Small intestine (tissue), 7 donors: ENCODE measurements around the gene AOAH. TPM values are rescaled to one million over a fixed set of nuclear protein-coding genes. Genes with fewer than 3 reads are reported as not detected.

Experiments
- DNase-seq, 2 donors: peaks; one replicate each; pipeline versions ENCODE4 v3.0.0 to v3.0.0-alpha.2; 2013
- FAIRE-seq: peaks from 2 replicates; lab custom pipeline; 2012; peaks lifted over from hg19 to GRCh38; lab: Jason Lieb, UNC
- H3K27ac ChIP-seq, 3 donors: one replicate each; pipeline ENCODE4 v1.5.1; 2013; ENCODE audit warnings: low read length in 2 of 3, mild to moderate bottlenecking in 2 of 3, control low read depth in 1 of 3, inconsistent platforms in 1 of 3, low read depth in 1 of 3, moderate library complexity in 1 of 3
- H3K27me3 ChIP-seq, 3 donors: one replicate each; pipeline ENCODE4 v1.6.1; 2013; ENCODE audit warnings: low read length in 3 of 3, inconsistent platforms in 1 of 3; ENCODE audit not compliant: control insufficient read depth in 3 of 3, insufficient read depth in 3 of 3
- H3K36me3 ChIP-seq, 3 donors: one replicate each; pipeline ENCODE4 v1.6.1; 2013; ENCODE audit warnings: low read length in 3 of 3, inconsistent platforms in 1 of 3, low read depth in 1 of 3, mild to moderate bottlenecking in 1 of 3, moderate library complexity in 1 of 3; ENCODE audit not compliant: control insufficient read depth in 3 of 3, insufficient read depth in 2 of 3
- H3K4me1 ChIP-seq, 3 donors: one replicate each; pipeline ENCODE4 v1.6.1; 2013; ENCODE audit warnings: low read length in 2 of 3, inconsistent platforms in 1 of 3, low read depth in 1 of 3, mild to moderate bottlenecking in 1 of 3, moderate library complexity in 1 of 3; ENCODE audit not compliant: control insufficient read depth in 3 of 3, insufficient read depth in 2 of 3
- H3K4me3 ChIP-seq, 3 donors: one replicate each; pipeline ENCODE4 v1.5.1; 2013; ENCODE audit warnings: low read length in 3 of 3, control low read depth in 1 of 3, inconsistent platforms in 1 of 3, low read depth in 1 of 3, mild to moderate bottlenecking in 1 of 3, moderate library complexity in 1 of 3
- H3K9me3 ChIP-seq, 2 donors: one replicate each; pipeline ENCODE4 v1.6.1; 2013; ENCODE audit warnings: low read depth in 1 of 2, low read length in 1 of 2; ENCODE audit not compliant: control insufficient read depth in 2 of 2, insufficient read depth in 1 of 2
- WGBS, 3 donors: extraction: QIAGEN DNeasy Blood & Tissue Kit; methylation state at CpG; one replicate each; pipeline ENCODE4 v1.1.7; 2013; 5-methylcytosine and 5-hydroxymethylcytosine counted together
- polyA plus RNA-seq, 4 donors: library from polyadenylated mRNA; stranded (reverse) in 3 of 4; unstranded in 1 of 4; fragments of 200-250 nt in 3 of 4; fragments of 120-200 nt in 1 of 4; gene quantifications; one replicate each; pipeline versions ENCODE4 v1.2.1 to v1.2.3, GENCODE V29; 2013
- donor health status: healthy with polysubstance abuse.
- donor health status: control.
- donor health status: control.
- donor health status: Bipolar disorder and iron deficiency.
- donor health status: healthy.

The AOAH gene
- polyA plus RNA-seq, 4 donors, result 2.9 to 20.4 (median 8.4) TPM

DNA sequence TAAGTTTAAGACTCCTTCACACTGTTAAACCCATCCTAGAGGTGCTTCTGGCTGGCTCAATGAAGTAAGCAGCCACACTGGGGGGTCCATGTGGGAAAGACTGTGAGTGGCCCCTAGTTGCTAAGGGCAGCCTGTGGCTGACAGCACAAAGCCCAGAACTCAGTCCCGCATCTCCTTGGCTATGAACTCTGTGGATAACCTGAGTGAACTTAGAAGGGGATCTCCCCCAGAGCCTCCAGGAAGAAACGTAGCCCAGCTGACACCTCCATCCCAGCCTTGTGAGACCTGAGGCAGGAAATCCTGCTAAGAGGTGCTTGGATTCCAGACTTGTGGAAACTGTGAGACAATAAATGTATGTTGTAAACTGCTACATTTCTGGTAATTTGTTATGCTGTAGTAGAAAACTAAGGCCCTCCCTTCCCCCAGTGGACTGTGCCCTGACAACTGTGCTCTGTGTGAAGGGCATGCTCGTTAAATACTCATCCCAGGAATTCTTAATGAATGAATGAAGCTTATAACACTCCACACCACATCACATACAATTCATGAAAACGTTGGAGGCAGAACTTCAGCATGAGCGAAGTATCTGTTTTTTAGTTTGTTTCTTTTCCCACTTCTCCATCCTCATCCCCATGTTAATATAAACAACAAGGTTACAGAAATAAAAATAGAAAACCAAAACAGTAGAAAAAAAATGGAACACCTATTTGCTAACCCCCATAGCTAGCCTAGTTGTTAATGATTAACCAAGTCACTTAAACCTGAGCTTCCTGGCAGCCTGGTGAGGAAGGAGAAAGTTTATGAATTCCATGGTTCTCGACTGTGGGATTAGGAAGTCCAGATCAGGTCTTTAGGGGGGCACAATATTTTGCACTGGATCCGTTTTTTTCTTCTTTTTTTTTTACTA lies 36.8 kb upstream of the AOAH start:
- whole genome bisulfite sequencing, 3 donors, result 63 to 75% (median 70%) methylated on average over 7 of the region's 7 CpGs
- DNase-seq (peak; percentile 18 to 70), FAIRE-seq (no peak)
- Histone ChIP-seq H3K9me3 (no peaks in the 10 kb centered on the region), H3K4me1 (peaks cover 0 to 11% (median 0%) of the 10 kb centered on the region in 3 donors), H3K27me3 (no peaks in the 10 kb centered on the region), H3K27ac (peak overlapping the region in 1 of 3 donors; percentile 66), H3K4me3 (no peak overlapping the region), H3K36me3 (no peaks in the 10 kb centered on the region)

DNA sequence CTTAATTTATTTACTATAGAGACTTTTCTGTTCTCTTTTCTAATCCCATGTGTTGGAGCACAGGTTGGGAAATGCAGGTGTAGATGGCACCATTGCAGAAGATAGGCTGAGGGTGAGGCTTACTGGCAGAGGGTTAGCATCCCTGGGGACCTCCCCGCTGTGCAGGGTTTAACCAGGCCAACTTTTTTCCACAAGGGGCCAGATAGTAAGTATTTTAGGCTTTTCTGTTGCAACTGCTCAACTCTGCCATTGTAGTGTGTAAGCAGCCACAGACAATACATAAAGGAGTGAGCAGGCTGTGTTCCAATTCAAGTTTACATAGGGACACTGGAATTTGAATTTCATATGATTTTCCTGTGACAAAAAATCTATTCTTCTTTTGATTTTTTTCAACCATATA lies 34.6 kb upstream of the AOAH start:
- no peak for DNase-seq
- H3K36me3 ChIP-seq, result no peaks in the 10 kb centered on the region
- no peaks in the 10 kb centered on the region for H3K27me3 ChIP-seq
- no peak for FAIRE-seq
- no peaks in the 10 kb centered on the region for H3K9me3 ChIP-seq
- H3K4me1 ChIP-seq, result peaks cover 0 to 11% (median 0%) of the 10 kb centered on the region in 3 donors
- WGBS, 3 donors, result 83 to 100% (median 90%) methylated on average over 1 of the region's 1 CpG
- no peak overlapping the region for H3K4me3 ChIP-seq
- no peak overlapping the region for H3K27ac ChIP-seq

DNA sequence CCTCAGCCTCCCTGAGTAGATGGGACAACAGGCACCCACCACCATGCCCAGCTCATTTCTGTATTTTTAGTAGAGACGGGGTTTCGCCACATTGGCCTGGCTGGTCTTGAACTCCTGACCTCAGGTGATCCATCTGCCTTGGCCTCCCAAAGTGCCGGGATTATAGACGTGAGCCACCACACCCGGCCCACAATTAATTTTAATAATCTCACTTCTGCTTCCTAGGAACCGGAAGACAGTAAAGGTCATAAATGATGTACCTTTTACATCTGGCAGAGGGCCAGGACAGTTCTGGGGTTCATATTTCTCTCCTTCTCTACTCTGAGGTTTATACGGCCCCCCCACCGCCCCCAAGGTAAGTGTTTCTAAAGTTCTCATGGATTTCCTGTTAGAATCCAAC lies 31.2 kb upstream of the AOAH start:
- peaks cover 0 to 3% (median 0%) of the 10 kb centered on the region in 3 donors for H3K4me1 ChIP-seq
- no peak overlapping the region for H3K4me3 ChIP-seq
- FAIRE-seq, result no peak
- no peaks in the 10 kb centered on the region for H3K27me3 ChIP-seq
- 49 to 64% (median 54%) methylated on average over 8 of the region's 8 CpGs for WGBS, 3 donors
- H3K36me3 ChIP-seq, result no peaks in the 10 kb centered on the region
- H3K9me3 ChIP-seq, result no peaks in the 10 kb centered on the region
- H3K27ac ChIP-seq, result no peak overlapping the region
- no peak for DNase-seq

DNA sequence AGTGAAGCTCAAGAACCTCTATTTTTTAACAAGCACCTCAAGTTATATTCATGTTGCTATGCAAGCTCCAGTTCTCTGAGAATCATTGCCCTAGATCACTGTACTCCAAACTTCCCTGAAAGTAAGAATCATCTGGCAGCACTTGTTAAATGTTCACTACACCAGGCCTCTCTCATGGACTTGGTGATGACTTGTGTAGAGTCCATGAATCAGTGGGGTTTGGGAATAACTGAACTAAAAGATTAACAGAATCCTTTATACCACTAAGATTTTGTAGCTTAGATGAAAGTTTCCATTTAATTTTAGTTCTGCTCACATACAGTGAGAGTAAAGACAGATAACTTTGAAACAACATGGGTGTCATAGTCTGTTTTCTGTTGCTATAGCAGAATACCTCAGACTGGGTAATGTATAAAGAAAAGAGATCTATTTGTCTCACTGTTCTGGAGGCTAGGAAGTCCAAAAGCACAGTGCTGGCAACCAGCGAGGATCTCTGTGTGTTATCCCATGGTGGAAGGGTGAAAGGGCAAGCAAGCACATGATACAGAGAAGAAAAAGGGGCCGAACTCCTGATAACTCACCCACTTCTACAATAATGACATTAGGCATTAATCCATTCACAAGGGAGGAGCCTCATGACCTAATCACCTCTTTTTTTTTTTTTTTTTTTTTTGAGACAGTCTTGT lies 27.9 kb upstream of the AOAH start:
- WGBS, 3 donors, result 19 to 72% (median 31%) methylated on average over 2 of the region's 2 CpGs
- Histone ChIP-seq H3K4me1 (peaks cover 0 to 32% (median 0%) of the 10 kb centered on the region in 3 donors), H3K4me3 (no peak overlapping the region), H3K9me3 (no peaks in the 10 kb centered on the region), H3K36me3 (no peaks in the 10 kb centered on the region), H3K27me3 (no peaks in the 10 kb centered on the region), H3K27ac (peak overlapping the region in 1 of 3 donors; percentile 56)
- FAIRE-seq (no peak), DNase-seq (peak; percentile 13 to 51)

DNA sequence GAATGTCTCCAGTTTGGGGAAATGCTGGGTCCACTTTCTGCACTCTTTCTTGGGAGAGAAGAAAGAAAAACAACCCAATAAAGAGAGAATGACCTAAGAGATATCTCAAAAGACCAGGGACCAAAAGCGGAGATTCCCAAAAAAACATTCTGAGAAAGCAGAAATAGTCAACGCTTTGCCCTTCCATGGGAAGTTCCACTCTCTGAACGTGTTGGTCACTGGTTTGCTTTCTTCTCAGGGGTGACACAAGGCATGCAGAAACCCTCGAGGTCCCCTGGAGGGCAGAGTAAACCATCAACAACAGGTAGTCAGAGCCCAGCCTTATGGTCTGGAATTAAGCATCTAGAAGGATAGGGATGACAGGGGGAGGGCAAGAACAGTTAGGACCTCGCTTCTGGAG lies 26.2 kb upstream of the AOAH start:
- Histone ChIP-seq H3K9me3 (no peaks in the 10 kb centered on the region), H3K27ac (peak overlapping the region in 1 of 3 donors; percentile 34), H3K27me3 (no peaks in the 10 kb centered on the region), H3K4me1 (peaks cover 0 to 45% (median 0%) of the 10 kb centered on the region in 3 donors), H3K36me3 (no peaks in the 10 kb centered on the region), H3K4me3 (no peak overlapping the region)
- DNase-seq (no peak), FAIRE-seq (no peak)
- WGBS, 3 donors, result 72 to 80% (median 78%) methylated on average over 5 of the region's 5 CpGs

DNA sequence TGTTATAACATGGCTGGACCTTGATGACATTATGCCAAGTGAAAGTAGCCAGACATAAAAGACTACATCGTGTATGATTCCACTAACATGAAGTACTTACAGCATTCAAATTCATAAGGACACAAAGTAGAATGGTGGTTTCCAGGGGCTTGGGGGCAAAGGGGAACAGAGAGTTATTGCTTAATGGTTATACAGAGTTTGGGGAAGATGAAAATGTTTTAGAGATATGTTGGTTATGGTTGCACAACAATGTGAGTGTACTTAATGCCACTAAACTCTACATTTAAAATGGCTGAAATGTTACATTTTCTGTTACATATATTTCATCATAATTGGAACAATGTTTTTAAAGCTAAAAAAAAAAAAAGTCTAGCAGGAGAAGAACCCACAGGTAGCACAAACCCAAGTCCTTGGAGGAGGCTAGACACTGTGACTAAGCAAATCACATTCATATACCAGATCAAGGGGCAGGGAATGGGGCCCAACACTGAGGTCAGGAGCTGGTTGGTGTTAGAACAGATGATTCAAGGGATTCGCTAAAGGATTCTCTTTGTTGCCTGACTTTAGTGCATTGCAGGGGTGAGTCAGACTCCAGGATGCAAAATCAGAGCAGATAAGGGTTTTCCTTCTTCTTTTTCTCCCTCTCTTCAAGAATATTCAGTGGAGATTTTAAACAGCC lies 25.1 kb upstream of the AOAH start:
- Histone ChIP-seq H3K9me3 (no peaks in the 10 kb centered on the region), H3K4me3 (no peak overlapping the region), H3K27ac (peak overlapping the region in 1 of 3 donors; percentile 34), H3K27me3 (no peaks in the 10 kb centered on the region), H3K4me1 (peaks cover 0 to 45% (median 0%) of the 10 kb centered on the region in 3 donors), H3K36me3 (no peaks in the 10 kb centered on the region)
- peak in 1 of 2 donors; percentile 59 for DNase-seq
- 82 to 86% (median 84%) methylated on average over 2 of the region's 2 CpGs for WGBS, 3 donors
- no peak for FAIRE-seq

DNA sequence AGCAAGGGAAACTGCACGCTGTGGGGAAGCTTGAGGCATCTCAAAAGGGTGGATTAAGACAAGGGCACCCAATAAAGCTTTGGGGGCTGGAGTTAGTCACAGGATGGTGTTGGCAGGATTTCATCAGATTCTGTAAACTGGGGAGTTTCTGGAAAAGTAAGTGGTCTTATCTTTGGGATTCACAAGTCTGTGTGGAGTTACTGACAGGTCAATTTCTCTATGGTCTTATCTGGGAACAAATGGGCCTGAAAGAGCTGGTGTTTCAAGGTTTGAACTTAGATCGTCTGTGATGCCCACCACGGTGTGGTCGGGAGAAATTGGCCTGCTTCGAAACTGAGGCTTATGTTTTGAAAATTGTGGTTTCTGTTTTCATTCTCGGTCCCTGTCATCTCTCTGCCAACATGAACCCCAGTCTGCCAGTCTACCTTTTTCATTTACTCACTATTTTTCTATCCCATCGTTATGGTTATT lies 23.8 kb upstream of the AOAH start:
- Histone ChIP-seq H3K4me1 (peaks cover 0 to 45% (median 0%) of the 10 kb centered on the region in 3 donors), H3K4me3 (no peak overlapping the region), H3K27me3 (no peaks in the 10 kb centered on the region), H3K36me3 (no peaks in the 10 kb centered on the region), H3K9me3 (no peaks in the 10 kb centered on the region), H3K27ac (peak overlapping the region in 1 of 3 donors; percentile 80)
- DNase-seq (no peak), FAIRE-seq (no peak)
- 66 to 83% (median 75%) methylated on average over 7 of the region's 7 CpGs for WGBS, 3 donors
